Mucosa of descending colon (tissue), 3 donors: ENCODE data around the gene RANBP17. TPM values are rescaled to one million over a fixed set of nuclear protein-coding genes. Genes with fewer than 3 reads are reported as not detected.
A peak's percentile ranks its signal among the peaks of the same experiment; 100 is the strongest.

ENCODE experiments used
- ATAC-seq: fragments of 200-7000 bp; cut with Tn5 transposase; one replicate; pipeline ENCODE4 v1.9.1; 2020; ENCODE audit warnings: mild to moderate bottlenecking, moderate library complexity
- DNase-seq, 3 donors: peaks; one replicate each; pipeline ENCODE4 v3.0.0-alpha.2; 2020
- H3K36me3 ChIP-seq: fragments of 200-600 bp; one replicate; pipeline ENCODE4 v1.8.0; 2021; ENCODE audit warnings: low read depth, mild to moderate bottlenecking
- H3K4me1 ChIP-seq: fragments of 200-600 bp; one replicate; pipeline ENCODE4 v1.8.0; 2021; ENCODE audit warnings: low read depth, mild to moderate bottlenecking
- H3K4me3 ChIP-seq: fragments of 200-600 bp; one replicate; pipeline ENCODE4 v1.8.0; 2021; ENCODE audit warnings: mild to moderate bottlenecking
- H3K9me3 ChIP-seq: fragments of 200-600 bp; one replicate; pipeline ENCODE4 v1.8.0; 2021; ENCODE audit warnings: mild to moderate bottlenecking
- CTCF ChIP-seq: fragments of 200-600 bp; IDR thresholded peaks from one replicate; pipeline ENCODE4 v1.8.0; 2022; ENCODE audit warnings: antibody characterized with exemption, mild to moderate bottlenecking
- intact Hi-C, 2 donors: fragments of 100-400 bp; cut with DNase I in 1 of 2; cut with micrococcal nuclease in 1 of 2; formaldehyde crosslinking; loops; one replicate each; pipeline versions ENCODE4 v1.11.0 to v1.11.1; 2022; cut with DNase I, micrococcal nuclease
- total RNA-seq, 3 donors: library from RNA; stranded (reverse); fragmentation: NEBNext Ultra II Directional in 2 of 3; extraction: Animal tissue kit (Norgen Biotek cat#: 25700) in 2 of 3; gene quantifications; one replicate each; pipeline versions ENCODE4 v1.2.1 to v1.2.4, GENCODE V29; 2021 to 2023
- donor health status: DM: no; HTN: no; CAD: no; lungs with moderate emphysema.
- donor health status: DM: no; HTN: no; CAD: no.
- donor health status: DM: no; HTN: yes; CAD: no.

RANBP17 gene
- total RNA-seq, 3 donors from 2014 or later: 11.7 to 19.7 (median 13.4) TPM

GRCh38 chr5:171236651-171237050, 374.8 kb downstream of the RANBP17 start:
- Histone ChIP-seq H3K4me3 (no peak overlapping the region), H3K9me3 (no peaks in the 10 kb centered on the region), H3K4me1 (no peaks in the 10 kb centered on the region), H3K36me3 (no peaks in the 10 kb centered on the region)
- ATAC-seq: peak; percentile 34
- DNase-seq: no peak
- intact Hi-C loops: no loop called here
- no peak for TF ChIP-seq CTCF

- Histone ChIP-seq H3K9me3 (no peaks in the 10 kb centered on the region), H3K4me3 (no peak overlapping the region), H3K4me1 (no peaks in the 10 kb centered on the region), H3K36me3 (no peaks in the 10 kb centered on the region)
- ATAC-seq: no peak
- no peak for DNase-seq
- intact Hi-C loops: no loop called here
- no peak for TF ChIP-seq CTCF
These were observed 380.7 kb downstream of the RANBP17 start for GRCh38 chr5:171242521-171242920.

- ATAC-seq (no peak), DNase-seq (no peak)
- no peak for TF ChIP-seq CTCF
- intact Hi-C loops: no loop called here
- H3K4me3 ChIP-seq: no peak overlapping the region
- no peaks in the 10 kb centered on the region for H3K4me1 ChIP-seq
- H3K9me3 ChIP-seq: peaks cover 9% of the 10 kb centered on the region
- no peaks in the 10 kb centered on the region for H3K36me3 ChIP-seq
These were observed 384.4 kb downstream of the RANBP17 start for GRCh38 chr5:171246231-171246630.

- Histone ChIP-seq H3K4me1 (no peaks in the 10 kb centered on the region), H3K36me3 (no peaks in the 10 kb centered on the region), H3K4me3 (no peak overlapping the region), H3K9me3 (peaks cover 9% of the 10 kb centered on the region)
- TF ChIP-seq CTCF: no peak
- DNase-seq (no peak), ATAC-seq (no peak)
- intact Hi-C loops: no loop called here
These were observed 387.6 kb downstream of the RANBP17 start for GRCh38 chr5:171249460-171249859.

GRCh38 chr5:171250738-171251137, 388.9 kb downstream of the RANBP17 start:
- no peaks in the 10 kb centered on the region for H3K36me3 ChIP-seq
- H3K4me3 ChIP-seq: no peak overlapping the region
- peaks cover 9% of the 10 kb centered on the region for H3K9me3 ChIP-seq
- DNase-seq (no peak), ATAC-seq (no peak)
- H3K4me1 ChIP-seq: no peaks in the 10 kb centered on the region
- no peak for TF ChIP-seq CTCF
- intact Hi-C loops: no loop called here

GRCh38 chr5:171251519-171251918, 389.7 kb downstream of the RANBP17 start:
- no peak for DNase-seq
- ATAC-seq: no peak
- Histone ChIP-seq H3K4me1 (no peaks in the 10 kb centered on the region), H3K9me3 (peaks cover 9% of the 10 kb centered on the region), H3K36me3 (no peaks in the 10 kb centered on the region), H3K4me3 (no peak overlapping the region)
- intact Hi-C loops: no loop called here
- TF ChIP-seq CTCF: no peak
